HG03103 (cell line): Measurements from ENCODE around the gene IGHMBP2.

Experiments used
- ATAC-seq: cut with Tn5 transposase; IDR thresholded peaks from one replicate; pipeline ENCODE4 v1.9.1; 2021; ENCODE audit warnings: low read depth; ENCODE audit not compliant: unreplicated experiment

The IGHMBP2 gene

GRCh38 chr11:68925611-68926010, 21.9 kb downstream of the IGHMBP2 start:
- no peak for ATAC-seq

- peak; percentile 45 for ATAC-seq
Observed at GRCh38 chr11:68927280-68928135, 23.8 kb downstream of the IGHMBP2 start.

GRCh38 chr11:68928136-68928880, 24.6 kb downstream of the IGHMBP2 start:
- ATAC-seq: no peak

GRCh38 chr11:68929135-68929534, 25.4 kb downstream of the IGHMBP2 start:
- no peak for ATAC-seq

GRCh38 chr11:68929706-68930570, 26.2 kb downstream of the IGHMBP2 start:
- no peak for ATAC-seq

GRCh38 chr11:68930991-68931855, 27.5 kb downstream of the IGHMBP2 start:
- ATAC-seq: no peak

GRCh38 chr11:68931911-68932310, 28.2 kb downstream of the IGHMBP2 start:
- ATAC-seq: no peak

GRCh38 chr11:68932358-68932757, 28.7 kb downstream of the IGHMBP2 start:
- ATAC-seq: no peak

GRCh38 chr11:68932933-68933577, 29.4 kb downstream of the IGHMBP2 start:
- ATAC-seq: no peak

- no peak for ATAC-seq
Observed at GRCh38 chr11:68933605-68934320, 30.1 kb downstream of the IGHMBP2 start.

GRCh38 chr11:68934321-68934645, 30.6 kb downstream of the IGHMBP2 start:
- no peak for ATAC-seq

GRCh38 chr11:68934666-68935065, 31.0 kb downstream of the IGHMBP2 start:
- ATAC-seq: no peak

- ATAC-seq: no peak
Observed at GRCh38 chr11:68935066-68935465, 31.4 kb downstream of the IGHMBP2 start.

GRCh38 chr11:68935516-68936357, 32.0 kb downstream of the IGHMBP2 start:
- no peak for ATAC-seq

GRCh38 chr11:68936358-68936636, 32.6 kb downstream of the IGHMBP2 start:
- no peak for ATAC-seq

- ATAC-seq: no peak
Observed at GRCh38 chr11:68936676-68937620, 33.3 kb downstream of the IGHMBP2 start.

GRCh38 chr11:68938088-68938487, 34.4 kb downstream of the IGHMBP2 start:
- ATAC-seq: no peak
